ENCODE data around the gene TMEM242. TPM values are rescaled to one million over a fixed set of nuclear protein-coding genes. Genes with fewer than 3 reads are reported as not detected.
A peak's percentile ranks its signal among the peaks of the same experiment; 100 is the strongest.

The TMEM242 gene
- total RNA-seq, 2 donors from 2014 or later: 10.8 to 11.7 TPM

- H3K27me3 ChIP-seq (ENCODE audit: control insufficient read depth, insufficient read depth, low read length, poor library complexity, severe bottlenecking): no peaks in the 10 kb centered on the region
Observed at GRCh38 chr6:157307661-157308060, 15.7 kb downstream of the TMEM242 start.

GRCh38 chr6:157305670-157306653 lies 17.4 kb downstream of the TMEM242 start:
- DNase-seq: no peak
- H3K4me3 Mint-ChIP-seq: no peak overlapping the region
- Histone ChIP-seq H3K9me3 (ENCODE audit: control insufficient read depth, low read length) (no peaks in the 10 kb centered on the region), H3K36me3 (ENCODE audit: control insufficient read depth, insufficient read depth, low read length) (no peaks in the 10 kb centered on the region), H3K4me3 (ENCODE audit: low read length) (no peak overlapping the region), H3K4me1 (ENCODE audit: control insufficient read depth, insufficient read depth, low read length) (peaks cover 36% of the 10 kb centered on the region), H3K27ac (ENCODE audit: low read depth, low read length) (no peak overlapping the region), H3K9ac (ENCODE audit: extremely low read depth, low read length, poor library complexity, severe bottlenecking) (no peak overlapping the region), H3K27me3 (ENCODE audit: control insufficient read depth, insufficient read depth, low read length, poor library complexity, severe bottlenecking) (no peaks in the 10 kb centered on the region)
- TF ChIP-seq CTCF (conservative IDR thresholded peaks at IDR 0.05): no peak
- no peaks in the 10 kb centered on the region for H3K9me3 Mint-ChIP-seq
- H3K36me3 Mint-ChIP-seq (ENCODE audit: low read depth): peaks cover 8% of the 10 kb centered on the region
- H3K4me1 Mint-ChIP-seq: peaks cover 9% of the 10 kb centered on the region
- H3K27me3 Mint-ChIP-seq (ENCODE audit: insufficient read depth): no peaks in the 10 kb centered on the region
- 93 to 96% methylated on average over 8 to 9 of the region's 9 CpGs for WGBS, 2 experiments (ENCODE audit: insufficient coverage in 1 of 2, insufficient read length in 1 of 2)
- no peak overlapping the region for H3K27ac Mint-ChIP-seq

More at GRCh38 chr6:157307661-157308060, 15.7 kb downstream of the TMEM242 start:
- Histone ChIP-seq H3K27ac (ENCODE audit: low read depth, low read length) (no peak overlapping the region), H3K36me3 (ENCODE audit: control insufficient read depth, insufficient read depth, low read length) (peaks cover under 1% of the 10 kb centered on the region), H3K4me1 (ENCODE audit: control insufficient read depth, insufficient read depth, low read length) (peaks cover 30% of the 10 kb centered on the region), H3K4me3 (ENCODE audit: low read length) (no peak overlapping the region), H3K9me3 (ENCODE audit: control insufficient read depth, low read length) (no peaks in the 10 kb centered on the region), H3K9ac (ENCODE audit: extremely low read depth, low read length, poor library complexity, severe bottlenecking) (no peak overlapping the region)
- DNase-seq: no peak
- Mint-ChIP-seq H3K4me1 (peaks cover 9% of the 10 kb centered on the region), H3K27me3 (ENCODE audit: insufficient read depth) (no peaks in the 10 kb centered on the region), H3K36me3 (ENCODE audit: low read depth) (peaks cover 14% of the 10 kb centered on the region), H3K9me3 (no peaks in the 10 kb centered on the region), H3K4me3 (no peak overlapping the region), H3K27ac (no peak overlapping the region)
- TF ChIP-seq CTCF (conservative IDR thresholded peaks at IDR 0.05): no peak
- WGBS, 2 experiments (ENCODE audit: insufficient coverage in 1 of 2, insufficient read length in 1 of 2): 79 to 88% methylated on average over 5 of the region's 5 CpGs

GRCh38 chr6:157304899-157305663 lies 18.2 kb downstream of the TMEM242 start:
- Histone ChIP-seq H3K4me3 (ENCODE audit: low read length) (peak overlapping the region; percentile 62), H3K9ac (ENCODE audit: extremely low read depth, low read length, poor library complexity, severe bottlenecking) (peak overlapping the region; percentile 41), H3K27ac (ENCODE audit: low read depth, low read length) (no peak overlapping the region), H3K36me3 (ENCODE audit: control insufficient read depth, insufficient read depth, low read length) (no peaks in the 10 kb centered on the region), H3K9me3 (ENCODE audit: control insufficient read depth, low read length) (no peaks in the 10 kb centered on the region), H3K4me1 (ENCODE audit: control insufficient read depth, insufficient read depth, low read length) (peaks cover 36% of the 10 kb centered on the region), H3K27me3 (ENCODE audit: control insufficient read depth, insufficient read depth, low read length, poor library complexity, severe bottlenecking) (no peaks in the 10 kb centered on the region)
- Mint-ChIP-seq H3K36me3 (ENCODE audit: low read depth) (peaks cover 6% of the 10 kb centered on the region), H3K4me3 (no peak overlapping the region), H3K9me3 (no peaks in the 10 kb centered on the region), H3K4me1 (peaks cover 9% of the 10 kb centered on the region), H3K27me3 (ENCODE audit: insufficient read depth) (no peaks in the 10 kb centered on the region), H3K27ac (no peak overlapping the region)
- no peak for TF ChIP-seq CTCF (conservative IDR thresholded peaks at IDR 0.05)
- 95 to 100% methylated on average over 10 to 12 of the region's 12 CpGs for WGBS, 2 experiments (ENCODE audit: insufficient coverage in 1 of 2, insufficient read length in 1 of 2)
- no peak for DNase-seq
